HG03135 (cell line): ENCODE data around the gene SLAMF7.
A peak's percentile ranks its signal among the peaks of the same experiment; 100 is the strongest.
"Not testable (repeated sequence)": the region's sequence is repeated elsewhere in the genome, so short reads cannot be mapped to it uniquely, and the experiment has no call there.

Experiments
- ATAC-seq: cut with Tn5 transposase; IDR thresholded peaks from one replicate; pipeline ENCODE4 v1.9.1; 2021; ENCODE audit warnings: mild to moderate bottlenecking, moderate library complexity; ENCODE audit not compliant: unreplicated experiment

Gene SLAMF7

GRCh38 chr1:160772331-160772730 lies 33.3 kb downstream of the SLAMF7 start:
- no peak for ATAC-seq

GRCh38 chr1:160773093-160773492 lies 34.0 kb downstream of the SLAMF7 start:
- no peak for ATAC-seq

- ATAC-seq, result no peak
Measured at GRCh38 chr1:160774886-160775719, 36.1 kb downstream of the SLAMF7 start.

GRCh38 chr1:160776178-160776577 lies 37.1 kb downstream of the SLAMF7 start:
- ATAC-seq, result no peak

- ATAC-seq, result no peak
Measured at GRCh38 chr1:160777486-160778089, 38.5 kb downstream of the SLAMF7 start.

- ATAC-seq, result no peak
Measured at GRCh38 chr1:160778976-160779375, 39.9 kb downstream of the SLAMF7 start.

- ATAC-seq, result no peak
Measured at GRCh38 chr1:160779626-160780397, 40.8 kb downstream of the SLAMF7 start.

GRCh38 chr1:160780398-160780755 lies 41.3 kb downstream of the SLAMF7 start:
- ATAC-seq, result no peak

GRCh38 chr1:160781186-160781766 lies 42.2 kb downstream of the SLAMF7 start:
- ATAC-seq, result no peak

- peak; percentile 89 for ATAC-seq
Measured at GRCh38 chr1:160781914-160782689, 43.1 kb downstream of the SLAMF7 start.

- not testable (repeated sequence) for ATAC-seq
Measured at GRCh38 chr1:160782988-160783765, 44.1 kb downstream of the SLAMF7 start.

GRCh38 chr1:160789051-160789701 lies 50.1 kb downstream of the SLAMF7 start:
- ATAC-seq, result peak; percentile 8

- ATAC-seq, result peak; percentile 86
Measured at GRCh38 chr1:160789702-160790611, 50.9 kb downstream of the SLAMF7 start.

- ATAC-seq, result no peak
Measured at GRCh38 chr1:160794376-160794775, 55.3 kb downstream of the SLAMF7 start.

GRCh38 chr1:160795951-160796383 lies 56.9 kb downstream of the SLAMF7 start, which contains the start of gene LY9:
TSS of gene LY9 (plus strand) at chr1:160796174. CDS start at chr1:160796188, 14 bp downstream.
- ATAC-seq, result peak; percentile 77

GRCh38 chr1:160797271-160797709 lies 58.2 kb downstream of the SLAMF7 start:
- ATAC-seq, result no peak

- ATAC-seq, result no peak
Measured at GRCh38 chr1:160797861-160798273, 58.8 kb downstream of the SLAMF7 start.

- no peak for ATAC-seq
Measured at GRCh38 chr1:160798439-160798838, 59.4 kb downstream of the SLAMF7 start.
